ENCODE data around the gene DNAJC30. TPM values are rescaled to one million over a fixed set of nuclear protein-coding genes. Genes with fewer than 3 reads are reported as not detected.

Gene DNAJC30
- polyA plus RNA-seq, 1 of the 3 experiments (the other 2 are of a cell fraction): 11.0 TPM

- H3F3A ChIP-seq (replicated peaks; ENCODE audit: insufficient read depth): no peaks in the 10 kb centered on the region
- peak; percentile 25; the same call in 1 of the 2 replicates for TF ChIP-seq FOSL2 (IDR thresholded peaks at IDR 0.05; ENCODE audit: borderline replicate concordance, low read depth)
- no peak for TF ChIP-seq MAX (IDR thresholded peaks at IDR 0.05; ENCODE audit: low read depth)
- no peak overlapping the region for H2AFZ ChIP-seq (ENCODE audit: low read depth)
- peak overlapping the region in 1 of 2 experiments; percentile 90; a peak in 1 of 4 replicates for H3K4me3 ChIP-seq (ENCODE audit: low read depth in 2 of 2, low read length in 1 of 2)
- peaks cover 7 to 27% of the 10 kb centered on the region in 2 experiments for H3K36me3 ChIP-seq (replicated peaks in 1 of 2; ENCODE audit: control insufficient read depth in 1 of 2, insufficient read depth in 2 of 2, low read length in 1 of 2)
- H4K20me1 ChIP-seq (ENCODE audit: insufficient read depth): no peaks in the 10 kb centered on the region
- 77% methylated on average over 8 of the region's 8 CpGs for WGBS (ENCODE audit: low lambda C conversion rate)
- CTCF ChIA-PET: interaction anchor here (1.9 kb wide), 2 partner anchors 13 to 74 kb away, joined by 7 read pairs; partner anchors contain the start of gene VPS37D
- peaks cover 79% of the 10 kb centered on the region for H3K79me2 ChIP-seq (ENCODE audit: insufficient read depth)
- H3K4me2 ChIP-seq: peak overlapping the region; percentile 98
- peaks cover 19 to 20% of the 10 kb centered on the region in 2 experiments; a peak in 3 of 4 replicates for H3K4me1 ChIP-seq (ENCODE audit: control insufficient read depth in 1 of 2, insufficient read depth in 2 of 2, low read depth in 1 of 2, low read length in 1 of 2)
- no peaks in the 10 kb centered on the region for H3K27me3 ChIP-seq (ENCODE audit: insufficient read depth)
- DNase-seq: no peak
- no peaks in the 10 kb centered on the region for H3K9me3 ChIP-seq
- no peak overlapping the region for H3K9ac ChIP-seq
- POLR2A ChIA-PET: interaction anchor here (0.7 kb wide), 1 partner anchor 266 kb away, joined by 3 read pairs; no protein-coding TSS in a partner anchor
- no peaks in the 10 kb centered on the region for H3K9me2 ChIP-seq
- no peak overlapping the region for H3K27ac ChIP-seq (ENCODE audit: low read depth in 2 of 2, low read length in 1 of 2)
Measured at GRCh38 chr7:73681031-73681430, 2.2 kb downstream of the DNAJC30 start.

GRCh38 chr7:73680501-73680900 is 2.8 kb downstream of the DNAJC30 start:
- no peak for DNase-seq
- Histone ChIP-seq H3K4me1 (ENCODE audit: control insufficient read depth in 1 of 2, insufficient read depth in 2 of 2, low read depth in 1 of 2, low read length in 1 of 2) (peaks cover 19 to 20% of the 10 kb centered on the region in 2 experiments; a peak in 3 of 4 replicates), H2AFZ (ENCODE audit: low read depth) (no peak overlapping the region), H3K36me3 (replicated peaks in 1 of 2; ENCODE audit: control insufficient read depth in 1 of 2, insufficient read depth in 2 of 2, low read length in 1 of 2) (peaks cover 7 to 27% of the 10 kb centered on the region in 2 experiments), H3K9me3 (no peaks in the 10 kb centered on the region), H4K20me1 (ENCODE audit: insufficient read depth) (no peaks in the 10 kb centered on the region), H3K9me2 (no peaks in the 10 kb centered on the region), H3K27me3 (ENCODE audit: insufficient read depth) (no peaks in the 10 kb centered on the region), H3K79me2 (ENCODE audit: insufficient read depth) (peaks cover 74% of the 10 kb centered on the region), H3F3A (replicated peaks; ENCODE audit: insufficient read depth) (no peaks in the 10 kb centered on the region), H3K4me3 (ENCODE audit: low read depth in 2 of 2, low read length in 1 of 2) (0 out of 4 replicates have a peak overlapping the region, but pooled peaks of 1 of the 2 experiments have one; percentile 90), H3K27ac (ENCODE audit: low read depth in 2 of 2, low read length in 1 of 2) (no peak overlapping the region), H3K4me2 (peak overlapping the region; percentile 98), H3K9ac (no peak overlapping the region)
- WGBS (ENCODE audit: low lambda C conversion rate): 88% methylated on average over 7 of the region's 7 CpGs
- ChIA-PET CTCF (interaction anchor here (1.9 kb wide), 2 partner anchors 12 to 74 kb away, joined by 7 read pairs; partner anchors contain the start of gene VPS37D), POLR2A (no interaction called here)
- TF ChIP-seq TEAD4 (IDR thresholded peaks at IDR 0.05; ENCODE audit: borderline replicate concordance, insufficient read depth) (no peak), USF2 (IDR thresholded peaks at IDR 0.05; ENCODE audit: borderline replicate concordance, low read depth, low read length) (no peak), EP300 (IDR thresholded peaks at IDR 0.05; ENCODE audit: borderline replicate concordance in 1 of 2, low read depth in 1 of 2, low read length in 1 of 2) (no peak), NFIC (IDR thresholded peaks at IDR 0.05; ENCODE audit: borderline replicate concordance) (no peak), FOXJ3 (CRISPR knock-in tag; IDR thresholded peaks at IDR 0.05) (no peak), RXRA (IDR thresholded peaks at IDR 0.05; ENCODE audit: borderline replicate concordance, low read depth) (no peak), USF1 (IDR thresholded peaks at IDR 0.05; ENCODE audit: borderline replicate concordance, low read depth) (no peak), SMC3 (IDR thresholded peaks at IDR 0.05; ENCODE audit: low read depth, low read length) (no peak), MEF2A (IDR thresholded peaks at IDR 0.05; ENCODE audit: borderline replicate concordance, low read depth) (no peak), YY1 (IDR thresholded peaks at IDR 0.05; ENCODE audit: low read depth) (no peak), RFX5 (IDR thresholded peaks at IDR 0.05; ENCODE audit: low read length) (no peak), FOSL2 (IDR thresholded peaks at IDR 0.05; ENCODE audit: borderline replicate concordance, low read depth) (no peak), REST (IDR thresholded peaks at IDR 0.05; ENCODE audit: low read depth, low read length) (no peak)

Data from SK-N-SH (cell line).